AG04450 (cell line): ENCODE results near the gene HOXA13. TPM values are rescaled to one million over a fixed set of nuclear protein-coding genes. Genes with fewer than 3 reads are reported as not detected.

ENCODE experiments used
- CTCF ChIA-PET: fragments of 300-600, 350-600 bp; formaldehyde crosslinking; extraction: SDS; loops from one replicate; lab custom pipeline; 2022; ENCODE audit warnings: antibody characterized with exemption, inconsistent platforms; lab: Charles Lee
- POLR2A ChIA-PET: fragments of 350-600 bp; formaldehyde crosslinking; extraction: SDS; loops from one replicate; lab custom pipeline; 2021; ENCODE audit warnings: antibody characterized with exemption, inconsistent platforms; lab: Yijun Ruan, JAX
- DNase-seq: peaks from one replicate; pipeline ENCODE4 v3.0.0-alpha.2; 2011; ENCODE audit warnings: low read depth, low spot score
- H3K27ac ChIP-seq: one replicate; pipeline ENCODE4 v1.5.1; 2012; ENCODE audit warnings: low read depth, low read length, control low read depth
- H3K27me3 ChIP-seq: one replicate; pipeline ENCODE4 v1.6.0; 2012; ENCODE audit warnings: low read length; ENCODE audit not compliant: control insufficient read depth, insufficient read depth
- H3K4me3 ChIP-seq: 2 replicates; pipeline ENCODE4 v1.5.1; 2011; ENCODE audit warnings: mild to moderate bottlenecking, low read depth, low read length, control low read depth
- H3K9me3 ChIP-seq: 2 replicates; pipeline ENCODE4 v1.5.1; 2012; ENCODE audit warnings: low read length; ENCODE audit not compliant: control insufficient read depth, insufficient read depth
- CTCF ChIP-seq: IDR thresholded peaks from 2 replicates; pipeline ENCODE4 v1.5.1; 2011; ENCODE audit warnings: low read depth, low read length, control low read depth, inconsistent platforms
- polyA plus RNA-seq: library from polyadenylated mRNA; depleted of rRNA; stranded (reverse); fragments of >200 nt; gene quantifications from 2 replicates; pipeline ENCODE4 v1.2.3, GENCODE V29; 2011

The HOXA13 gene
- polyA plus RNA-seq, 1 experiment = not detected

GRCh38 chr7:27203365-27203953, 3.6 kb upstream of the HOXA13 start:
- TF ChIP-seq CTCF = no peak
- ChIA-PET POLR2A (no interaction called here), CTCF (no interaction called here)
- Histone ChIP-seq H3K9me3 (peaks cover 15% of the 10 kb centered on the region; the same call in 1 of the 2 replicates), H3K27me3 (peaks cover 93% of the 10 kb centered on the region), H3K27ac (no peak overlapping the region), H3K4me3 (no peak overlapping the region)
- no peak for DNase-seq

- ChIA-PET POLR2A (no interaction called here), CTCF (interaction anchor here (0.6 to 1.9 kb wide), 3 partner anchors 374 to 817 kb away, joined by 3 to 5 read pairs (median 4); no protein-coding TSS in a partner anchor)
- no peak for DNase-seq
- H3K27ac ChIP-seq = no peak overlapping the region
- H3K27me3 ChIP-seq = peaks cover 93% of the 10 kb centered on the region
- TF ChIP-seq CTCF = no peak
- H3K9me3 ChIP-seq = peaks cover 15% of the 10 kb centered on the region; the same call in 1 of the 2 replicates
- H3K4me3 ChIP-seq = no peak overlapping the region
Observed at GRCh38 chr7:27202862-27203134, 2.9 kb upstream of the HOXA13 start.

- DNase-seq = no peak
- Histone ChIP-seq H3K27me3 (peaks cover 93% of the 10 kb centered on the region), H3K4me3 (no peak overlapping the region), H3K9me3 (peaks cover 15% of the 10 kb centered on the region; the same call in 1 of the 2 replicates), H3K27ac (no peak overlapping the region)
- CTCF ChIA-PET = interaction anchor here (0.5 to 1.9 kb wide), 5 partner anchors 23 to 1041 kb away, joined by 3 to 5 read pairs (median 3); no protein-coding TSS in a partner anchor
- TF ChIP-seq CTCF = no peak
- POLR2A ChIA-PET = no interaction called here
Observed at GRCh38 chr7:27202018-27202861, 2.3 kb upstream of the HOXA13 start.

GRCh38 chr7:27201580-27202017, 1.7 kb upstream of the HOXA13 start:
- Histone ChIP-seq H3K4me3 (no peak overlapping the region), H3K9me3 (peaks cover 15% of the 10 kb centered on the region; the same call in 1 of the 2 replicates), H3K27me3 (peaks cover 93% of the 10 kb centered on the region), H3K27ac (no peak overlapping the region)
- no peak for DNase-seq
- ChIA-PET CTCF (interaction anchor here (0.5 to 1.9 kb wide), 4 partner anchors 22 to 1041 kb away, joined by 3 to 5 read pairs (median 4); no protein-coding TSS in a partner anchor), POLR2A (no interaction called here)
- no peak for TF ChIP-seq CTCF
